ENCODE measurements around the gene MBIP.
"Not testable (repeated sequence)": the region's sequence is repeated elsewhere in the genome, so short reads cannot be mapped to it uniquely, and the experiment has no call there.

Gene MBIP

GRCh38 chr14:36356862-36357261 lies 36.4 kb upstream of the MBIP start:
- TF ChIP-seq, protein P1, sequence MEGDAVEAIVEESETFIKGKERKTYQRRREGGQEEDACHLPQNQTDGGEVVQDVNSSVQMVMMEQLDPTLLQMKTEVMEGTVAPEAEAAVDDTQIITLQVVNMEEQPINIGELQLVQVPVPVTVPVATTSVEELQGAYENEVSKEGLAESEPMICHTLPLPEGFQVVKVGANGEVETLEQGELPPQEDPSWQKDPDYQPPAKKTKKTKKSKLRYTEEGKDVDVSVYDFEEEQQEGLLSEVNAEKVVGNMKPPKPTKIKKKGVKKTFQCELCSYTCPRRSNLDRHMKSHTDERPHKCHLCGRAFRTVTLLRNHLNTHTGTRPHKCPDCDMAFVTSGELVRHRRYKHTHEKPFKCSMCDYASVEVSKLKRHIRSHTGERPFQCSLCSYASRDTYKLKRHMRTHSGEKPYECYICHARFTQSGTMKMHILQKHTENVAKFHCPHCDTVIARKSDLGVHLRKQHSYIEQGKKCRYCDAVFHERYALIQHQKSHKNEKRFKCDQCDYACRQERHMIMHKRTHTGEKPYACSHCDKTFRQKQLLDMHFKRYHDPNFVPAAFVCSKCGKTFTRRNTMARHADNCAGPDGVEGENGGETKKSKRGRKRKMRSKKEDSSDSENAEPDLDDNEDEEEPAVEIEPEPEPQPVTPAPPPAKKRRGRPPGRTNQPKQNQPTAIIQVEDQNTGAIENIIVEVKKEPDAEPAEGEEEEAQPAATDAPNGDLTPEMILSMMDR (conservative IDR thresholded peaks at IDR 0.05; ENCODE audit: low read length), result no peak
- DNase-seq (ENCODE audit: low read depth), result no peak
- no peak overlapping the region for H3K4me3 ChIP-seq (ENCODE audit: low read length)

- DNase-seq (ENCODE audit: low read depth), result no peak
- no peak overlapping the region for H3K4me3 ChIP-seq (ENCODE audit: low read length)
- TF ChIP-seq, protein P1 (conservative IDR thresholded peaks at IDR 0.05; ENCODE audit: low read length), result no peak
Observed at GRCh38 chr14:36346052-36346451, 25.6 kb upstream of the MBIP start.

DNA sequence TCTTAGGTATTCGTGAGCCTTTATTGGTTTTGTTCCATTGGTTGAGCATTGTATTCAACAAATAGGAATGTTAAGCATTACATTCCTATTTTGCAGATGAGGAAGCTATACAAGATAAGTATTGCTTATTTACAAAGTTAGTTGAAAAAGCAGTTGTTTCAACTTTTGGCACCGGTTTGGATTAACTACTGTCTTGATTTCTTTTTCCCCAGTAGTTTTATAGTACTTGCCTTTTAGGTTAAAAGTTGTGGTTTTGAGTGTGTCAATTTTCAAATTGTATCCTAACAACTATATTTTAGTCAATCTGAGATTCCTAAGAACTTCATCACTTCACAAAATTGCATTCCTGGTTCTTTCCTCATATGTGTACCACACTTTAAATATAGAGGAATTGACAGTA lies 23.8 kb upstream of the MBIP start:
- peak; percentile 12 for DNase-seq (ENCODE audit: low read depth)
- no peak overlapping the region for H3K4me3 ChIP-seq (ENCODE audit: low read length)
- TF ChIP-seq, protein P1 (conservative IDR thresholded peaks at IDR 0.05; ENCODE audit: low read length), result no peak

DNA sequence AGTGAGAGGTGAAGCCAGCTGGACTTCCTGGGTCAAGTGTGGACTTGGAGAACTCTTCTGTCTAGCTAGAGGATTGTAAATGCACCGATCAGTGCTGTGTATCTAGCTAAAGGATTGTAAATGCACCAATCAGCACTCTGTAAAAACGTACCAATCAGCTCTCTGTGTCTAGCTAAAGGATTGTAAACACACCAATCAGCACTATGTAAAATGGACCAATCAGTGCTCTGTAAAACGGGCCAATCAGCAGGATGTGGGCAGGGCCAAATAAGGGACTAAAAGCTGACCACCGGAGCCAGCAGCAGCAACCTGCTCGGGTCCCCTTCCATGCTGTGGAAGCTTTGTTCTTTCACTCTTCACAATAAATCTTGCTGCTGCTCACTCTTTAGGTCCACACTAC lies 21.4 kb upstream of the MBIP start:
- not testable (repeated sequence) for DNase-seq (ENCODE audit: low read depth); H3K4me3 ChIP-seq (ENCODE audit: low read length)

DNA sequence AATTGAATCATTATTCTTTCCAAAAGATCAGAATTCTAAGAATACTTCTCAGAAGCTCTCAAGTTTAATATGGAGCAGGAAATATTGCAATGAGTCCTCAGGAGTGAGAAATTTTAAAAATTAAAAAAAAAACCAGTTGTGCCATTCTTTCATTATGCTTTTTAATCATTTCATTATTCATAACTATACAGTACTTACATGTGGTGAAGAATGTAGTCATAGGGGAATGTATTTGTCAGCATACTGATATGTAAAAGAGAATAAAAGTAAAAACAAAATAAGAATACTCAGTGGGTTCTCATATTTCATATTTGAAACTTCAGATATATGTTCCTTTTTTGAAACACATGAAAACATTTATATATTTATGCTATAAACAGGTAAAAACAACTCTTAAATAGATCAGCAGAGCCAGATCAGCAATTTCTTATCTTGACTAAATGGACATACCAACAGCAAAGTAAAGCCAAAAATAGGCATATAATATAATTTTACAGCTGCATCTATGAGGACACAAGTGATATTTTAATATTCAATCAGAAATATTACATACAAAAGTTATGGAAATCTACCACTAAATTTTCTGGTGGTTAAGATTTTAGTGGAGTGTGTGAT lies 19.9 kb upstream of the MBIP start:
- TF ChIP-seq, protein P1 (conservative IDR thresholded peaks at IDR 0.05; ENCODE audit: low read length), result no peak

DNA sequence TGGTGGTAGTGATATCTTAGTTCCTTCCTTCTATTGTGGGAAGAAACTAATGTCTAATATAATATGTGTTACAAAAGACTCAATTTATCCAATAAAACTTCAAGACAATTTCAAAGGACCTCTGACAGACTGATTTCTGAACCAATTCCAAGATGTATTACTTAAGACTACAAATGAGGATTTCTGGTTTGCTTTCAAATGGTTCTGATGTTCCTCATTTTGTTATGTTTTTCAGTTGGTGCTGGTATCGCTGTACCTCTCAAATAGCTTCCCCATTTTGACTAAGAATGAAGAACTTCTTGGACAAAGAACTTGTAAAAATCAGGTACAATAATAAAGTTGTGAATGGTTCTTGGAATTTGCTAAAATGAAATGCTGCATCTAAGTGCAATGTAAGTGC lies 19.4 kb upstream of the MBIP start:
- TF ChIP-seq, protein P1 (conservative IDR thresholded peaks at IDR 0.05; ENCODE audit: low read length), result no peak
- no peak overlapping the region for H3K4me3 ChIP-seq (ENCODE audit: low read length)
- DNase-seq (ENCODE audit: low read depth), result no peak

More for the DNA sequence above, 19.9 kb upstream of the MBIP start:
- no peak for DNase-seq (ENCODE audit: low read depth)
- H3K4me3 ChIP-seq (ENCODE audit: low read length), result no peak overlapping the region

- no peak overlapping the region for H3K4me3 ChIP-seq (ENCODE audit: low read length)
- TF ChIP-seq, protein P1 (conservative IDR thresholded peaks at IDR 0.05; ENCODE audit: low read length), result no peak
Observed at GRCh38 chr14:36333119-36333518, 12.7 kb upstream of the MBIP start.

DNA sequence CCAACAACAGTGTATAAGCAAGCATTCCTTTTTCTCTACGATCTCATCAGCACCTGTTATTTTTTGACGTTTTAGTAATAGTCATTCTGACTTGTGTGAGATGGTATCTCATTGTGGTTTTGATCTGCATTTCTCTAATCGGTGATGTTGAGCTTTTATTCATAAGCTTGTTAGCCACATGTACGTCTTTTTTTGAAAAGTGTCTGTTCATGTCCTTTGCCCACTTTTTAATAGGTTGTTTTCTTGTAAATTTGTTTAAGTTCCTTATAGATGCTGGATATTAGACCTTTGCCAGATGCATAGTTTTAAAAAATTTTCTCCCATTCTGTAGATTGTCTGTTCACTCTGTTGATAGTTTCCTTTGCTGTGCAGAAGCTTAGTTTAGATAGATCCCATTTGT lies 7.1 kb upstream of the MBIP start:
- not testable (repeated sequence) for DNase-seq (ENCODE audit: low read depth)

More at GRCh38 chr14:36333119-36333518, 12.7 kb upstream of the MBIP start:
- no peak for DNase-seq (ENCODE audit: low read depth)

More for the DNA sequence above, 7.1 kb upstream of the MBIP start:
- not testable (repeated sequence) for H3K4me3 ChIP-seq (ENCODE audit: low read length)
